GM04503 (cell line): ENCODE results near the gene HAO1.
A peak's percentile ranks its signal among the peaks of the same experiment; 100 is the strongest.

Experiments
- DNase-seq: peaks from one replicate; pipeline ENCODE4 v3.0.0-alpha.2; 2012; ENCODE audit warnings: low read depth

Gene HAO1

DNA sequence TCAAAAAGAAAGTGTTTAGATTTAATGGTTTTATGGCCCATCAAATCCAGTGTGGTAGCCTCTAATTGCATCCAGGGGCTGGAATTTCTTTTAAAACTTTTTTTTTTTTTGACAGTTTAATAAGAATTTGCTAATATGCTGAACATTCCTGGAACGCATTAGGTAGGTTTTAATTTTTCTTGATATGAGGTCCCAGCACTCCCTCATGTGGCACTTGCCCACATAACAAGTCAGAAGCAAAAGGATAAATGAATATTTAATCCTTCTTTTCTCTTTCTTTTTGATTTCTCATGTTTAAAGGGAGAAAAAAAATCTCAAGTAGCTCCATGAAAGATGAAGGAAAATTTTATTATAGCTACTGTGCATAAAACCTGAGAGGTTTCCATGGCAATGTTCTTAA lies 13.5 kb downstream of the HAO1 start:
- DNase-seq, result no peak

DNA sequence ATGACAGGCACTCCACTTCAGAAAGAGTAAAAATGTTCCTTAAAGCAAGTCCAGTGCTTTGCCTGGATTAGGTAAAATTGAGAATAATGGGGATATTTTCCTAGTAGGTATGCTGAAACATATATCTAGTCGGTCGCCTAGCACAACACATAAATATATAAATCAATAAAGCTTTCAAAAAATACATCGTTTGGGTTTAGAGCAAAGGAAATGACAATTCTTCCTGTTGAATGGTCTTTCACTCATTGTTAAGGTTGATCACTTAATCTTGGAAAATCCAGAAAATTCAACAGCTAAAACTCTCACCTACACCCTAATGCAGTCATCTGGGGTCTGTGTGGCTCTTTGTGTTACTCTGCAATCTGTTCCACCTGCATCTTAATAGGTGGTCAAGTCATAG lies 13.9 kb downstream of the HAO1 start:
- no peak for DNase-seq

DNA sequence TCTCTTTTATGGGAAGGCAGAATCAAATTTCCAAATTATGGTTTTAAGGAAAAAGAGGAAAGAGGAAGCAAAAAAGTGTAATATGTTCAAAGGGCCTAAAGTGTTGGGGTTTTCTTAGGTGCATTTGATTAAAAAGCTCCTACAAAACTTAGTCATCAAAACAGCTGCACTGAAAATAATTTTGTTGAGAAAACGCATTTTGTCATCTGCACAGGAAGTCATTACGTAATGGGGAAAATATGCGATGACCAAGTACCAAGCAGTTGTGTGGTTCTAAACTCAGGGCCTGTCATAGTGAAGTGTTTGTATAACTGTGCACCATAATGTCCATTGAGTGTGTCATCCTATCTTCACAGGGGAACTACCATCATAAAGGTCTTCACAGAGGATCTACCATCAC lies 15.6 kb downstream of the HAO1 start:
- DNase-seq, result peak; percentile 71

DNA sequence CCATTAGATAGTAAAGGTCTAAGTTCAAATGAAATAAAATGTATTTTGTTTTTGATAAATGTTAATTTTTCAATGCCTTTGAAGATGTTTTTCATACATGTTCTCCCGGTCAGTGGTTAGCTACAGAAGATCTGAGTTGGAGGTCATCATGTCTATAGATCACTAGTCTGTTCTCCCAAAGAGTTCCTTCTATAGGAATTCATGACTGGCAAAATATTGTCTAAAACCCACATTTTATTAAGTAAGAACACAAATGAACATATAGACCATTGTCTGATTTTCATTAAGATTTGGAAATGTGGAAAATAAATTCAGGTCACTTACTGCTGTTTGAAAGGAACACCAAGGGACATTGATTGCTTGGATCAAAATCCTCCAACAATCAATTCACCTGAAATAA lies 23.6 kb downstream of the HAO1 start:
- no peak for DNase-seq

DNA sequence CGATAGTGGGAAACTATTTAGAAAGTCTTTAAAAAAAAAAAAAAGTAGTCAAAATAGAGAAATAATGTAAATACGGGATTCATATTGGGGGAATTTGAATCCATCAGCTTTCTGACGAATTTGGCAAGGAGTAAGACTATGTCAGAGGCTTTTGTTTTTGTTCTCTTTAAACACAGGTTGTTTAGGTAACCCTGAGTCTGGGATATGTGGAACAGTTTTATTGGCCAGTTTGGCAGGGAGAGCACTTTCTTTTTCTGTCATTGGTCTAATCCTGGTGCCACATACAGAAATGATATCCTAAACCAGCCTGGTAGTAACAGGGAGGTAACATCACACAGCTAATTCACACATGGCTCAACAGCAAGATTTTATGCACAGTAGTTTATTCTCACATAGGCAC lies 27.7 kb downstream of the HAO1 start:
- no peak for DNase-seq

DNA sequence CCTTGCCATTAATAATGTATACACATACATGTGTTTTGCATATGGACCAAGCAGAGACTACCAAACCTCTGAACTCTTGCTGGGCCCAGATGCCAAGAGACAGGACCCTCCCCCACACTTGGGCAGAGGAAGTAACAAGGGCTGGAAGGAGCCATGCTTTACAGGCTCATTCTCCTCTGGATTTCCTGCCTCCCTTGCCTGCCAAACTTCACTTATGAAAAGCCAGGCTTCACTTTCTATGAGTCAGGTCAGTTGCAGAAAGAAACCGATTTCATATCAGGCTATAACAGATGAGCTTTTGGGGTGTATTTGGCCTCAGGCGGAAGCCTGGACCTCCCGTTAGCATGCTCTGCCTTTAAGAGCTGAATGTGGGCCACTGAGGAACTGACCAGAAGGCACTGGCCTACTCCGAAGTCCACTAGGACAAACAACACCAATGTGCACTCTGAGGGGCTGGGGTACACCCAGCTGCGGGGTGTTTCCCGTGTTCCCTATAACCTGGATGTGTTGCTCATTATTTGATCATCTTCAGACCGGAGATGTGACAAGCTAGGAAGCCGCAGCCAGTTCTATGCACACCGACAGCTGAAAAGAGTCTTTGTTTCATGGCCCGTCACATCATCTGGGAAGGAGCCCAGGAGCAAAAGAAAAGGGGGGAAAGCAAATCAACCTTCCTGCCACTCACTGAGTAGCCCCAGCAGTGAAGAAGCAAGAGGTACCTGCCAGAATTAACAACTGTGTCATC lies 28.5 kb downstream of the HAO1 start:
- DNase-seq, result no peak

DNA sequence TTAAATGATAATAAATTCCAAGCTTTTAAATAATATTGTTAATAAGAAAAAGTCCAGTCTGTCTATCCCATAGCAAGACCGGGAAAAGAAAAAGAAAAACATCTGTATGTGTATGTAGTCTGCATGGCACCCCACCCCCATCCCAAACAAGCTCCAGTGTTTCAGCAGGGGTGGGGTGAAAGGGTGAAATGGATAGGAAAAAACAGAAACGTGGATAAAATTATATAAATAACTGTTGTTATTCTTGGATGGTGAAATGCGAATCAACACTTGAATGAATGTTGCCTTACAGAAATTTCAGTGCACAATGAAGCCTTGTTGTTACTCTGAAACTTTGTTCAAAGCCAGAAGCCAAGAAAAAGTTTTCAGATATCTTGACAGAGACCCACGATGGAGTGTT lies 31.4 kb downstream of the HAO1 start:
- DNase-seq, result no peak

DNA sequence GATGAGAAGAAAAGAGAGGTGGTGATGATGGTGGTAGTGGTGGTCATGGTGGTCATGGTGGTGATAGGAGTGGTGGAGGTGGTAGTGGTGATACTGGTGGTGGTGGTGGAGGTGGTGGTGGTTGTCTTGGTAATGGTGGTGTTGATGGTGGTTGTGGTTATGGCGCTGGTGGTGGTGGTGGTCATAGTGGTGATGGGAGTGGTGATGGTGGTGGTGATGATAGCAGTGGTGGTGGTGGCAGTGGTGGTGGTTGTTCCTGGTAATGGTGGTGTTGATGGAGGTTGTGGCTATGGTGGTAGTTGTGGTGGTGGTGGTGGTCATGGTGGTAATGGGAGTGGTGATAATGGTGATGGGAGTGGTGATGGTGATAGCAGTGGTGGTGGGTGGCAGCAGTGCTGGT lies 36.8 kb downstream of the HAO1 start:
- no peak for DNase-seq

DNA sequence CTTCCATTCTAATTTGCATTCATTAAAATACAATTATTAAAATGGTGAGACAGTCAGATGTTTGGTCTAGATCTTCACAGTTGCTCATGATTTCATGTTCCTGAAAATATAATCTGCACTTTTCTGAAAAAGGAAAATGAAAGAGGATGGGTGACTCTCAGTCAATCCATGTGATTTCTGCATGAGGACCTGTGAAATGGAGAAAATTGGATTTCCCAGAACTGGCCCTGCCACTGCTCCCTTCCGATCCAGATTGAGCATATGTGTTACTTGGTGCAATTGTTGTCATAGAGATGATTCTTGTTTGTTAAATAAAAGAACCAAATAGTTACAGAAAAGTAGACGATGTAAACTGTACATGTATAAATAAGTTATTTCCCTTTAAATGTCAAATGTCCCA lies 37.4 kb downstream of the HAO1 start:
- DNase-seq, result no peak

DNA sequence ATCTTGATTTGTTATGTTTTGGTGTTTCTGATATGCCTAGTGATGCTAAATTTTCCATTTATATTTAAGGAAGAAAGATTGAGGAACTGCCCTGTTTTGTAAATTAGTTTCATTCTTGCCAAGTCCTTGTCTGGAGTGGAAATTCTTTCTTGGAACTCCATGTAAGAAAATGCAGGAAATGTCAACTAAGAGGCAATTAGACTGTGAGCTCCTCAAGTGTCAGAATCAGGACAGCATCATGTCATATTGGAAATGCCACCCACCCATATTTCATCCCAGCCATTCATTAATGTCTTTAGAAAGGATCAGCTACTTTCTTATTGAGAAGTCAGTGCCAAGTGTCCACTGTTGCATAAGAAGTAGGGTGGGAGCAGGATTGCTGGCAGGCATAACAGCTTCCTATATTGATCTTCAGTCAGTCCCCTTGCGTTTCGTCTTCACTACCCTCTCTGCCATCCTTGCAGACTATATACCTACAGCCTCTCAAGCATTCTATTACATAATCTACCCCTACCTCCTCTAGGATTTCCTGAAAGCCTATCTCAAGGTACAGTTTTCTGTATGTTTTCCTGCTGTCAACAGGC lies 42.4 kb downstream of the HAO1 start:
- no peak for DNase-seq

DNA sequence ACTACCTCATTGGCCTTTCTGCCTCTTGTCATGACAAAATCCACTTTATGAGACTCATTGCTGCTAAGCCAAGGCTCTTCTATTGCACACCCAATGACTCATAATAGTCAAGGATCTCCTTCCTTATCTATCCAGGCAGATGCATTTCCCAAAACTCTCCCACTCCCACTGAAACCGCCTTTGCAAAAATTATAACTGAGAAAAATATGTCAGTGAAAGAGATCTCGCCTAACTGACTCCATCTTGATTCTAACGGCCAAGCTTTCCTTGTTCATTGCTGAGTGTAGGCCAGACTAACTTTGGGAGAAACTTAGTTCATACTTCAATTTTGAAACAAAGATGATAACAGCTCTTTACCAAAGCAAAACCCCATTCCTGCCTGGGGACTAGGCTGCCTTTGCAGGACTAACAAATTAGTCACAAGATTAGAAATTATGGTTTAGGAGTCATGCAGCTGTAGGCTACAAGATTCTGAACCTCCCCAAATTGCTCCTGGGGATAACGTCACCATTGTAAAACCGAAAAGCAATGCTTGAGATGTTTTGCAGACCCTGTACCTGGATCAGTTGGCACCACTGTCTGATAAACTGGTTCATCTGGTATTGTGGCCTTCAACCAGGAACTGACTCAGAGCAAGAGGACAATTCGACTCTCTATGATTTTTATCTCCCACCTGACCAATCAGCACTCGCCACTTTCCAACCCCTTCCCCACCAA lies 47.1 kb downstream of the HAO1 start:
- DNase-seq, result no peak

DNA sequence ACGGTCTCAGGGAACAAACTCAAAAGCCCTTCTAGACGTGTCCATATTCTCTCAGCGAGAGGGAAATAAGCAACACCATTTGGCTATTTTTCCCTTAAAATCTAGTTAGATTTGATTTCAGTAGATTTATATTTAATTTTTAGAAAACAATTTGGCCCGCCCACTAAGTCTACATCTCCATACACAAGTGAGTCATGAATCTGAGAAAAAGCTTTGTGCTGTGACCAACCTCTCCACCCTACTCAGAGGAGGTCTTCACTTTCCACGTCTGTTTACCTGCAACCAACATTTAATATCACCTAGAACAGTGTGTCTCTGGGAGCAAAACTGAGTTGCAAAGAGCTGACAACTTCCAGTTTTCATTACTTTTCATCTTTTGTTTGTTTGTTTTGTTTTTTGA lies 48.6 kb downstream of the HAO1 start:
- no peak for DNase-seq

DNA sequence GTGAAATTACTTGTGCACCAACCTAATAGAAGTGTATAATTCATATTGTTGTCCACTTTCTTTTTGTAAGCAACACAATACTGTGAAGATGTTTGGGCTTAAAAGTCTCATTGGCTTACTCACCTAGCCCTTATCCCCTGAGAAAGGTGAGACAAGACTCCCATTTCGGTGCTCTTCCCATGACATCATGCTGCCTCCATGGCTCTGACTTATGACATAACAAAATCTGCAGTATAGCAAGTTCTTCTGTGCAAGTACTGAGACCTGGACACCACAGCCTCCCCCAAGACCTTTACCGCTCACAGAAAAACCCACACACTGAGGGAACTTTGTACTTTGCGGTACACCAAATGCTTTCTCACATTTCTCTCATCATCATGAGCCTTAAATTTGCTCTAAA lies 50.5 kb downstream of the HAO1 start:
- DNase-seq, result no peak

DNA sequence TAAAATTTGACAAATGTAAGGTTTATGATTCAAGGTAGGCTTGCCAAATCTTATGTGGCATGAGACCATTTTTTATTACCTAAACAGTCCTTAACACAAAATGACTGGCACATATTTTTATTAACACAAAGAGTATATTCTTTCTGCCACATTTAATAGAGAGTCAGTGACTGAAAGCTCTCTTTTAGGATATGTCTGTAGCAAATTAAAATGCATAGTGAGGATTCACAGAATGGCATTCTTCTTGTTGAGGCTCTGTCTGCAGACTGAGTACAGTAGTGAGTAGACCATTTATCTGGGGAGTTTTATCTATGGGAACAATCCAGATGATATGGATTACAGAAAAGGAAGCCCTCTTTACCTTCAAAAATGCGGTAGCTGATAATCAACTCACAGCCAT lies 56.5 kb downstream of the HAO1 start:
- no peak for DNase-seq

DNA sequence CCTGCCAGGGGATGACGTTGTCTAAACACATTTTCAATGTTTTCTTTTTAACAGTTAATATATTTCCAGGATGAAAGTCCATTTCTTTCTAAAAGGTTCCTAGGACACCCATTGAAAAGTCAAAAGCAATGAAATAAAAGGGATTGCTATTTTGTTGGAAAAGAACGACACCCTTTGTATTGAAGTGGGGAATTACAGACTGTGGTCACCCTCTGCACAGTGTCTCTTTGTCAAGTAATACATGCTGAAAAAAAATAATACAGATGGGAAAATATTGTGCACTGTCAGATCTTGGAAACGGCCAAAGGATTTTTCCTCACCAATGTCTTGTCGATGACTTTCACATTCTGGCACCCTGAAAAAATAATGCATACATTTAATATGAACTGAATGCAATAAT lies 56.9 kb downstream of the HAO1 start:
- DNase-seq, result no peak

DNA sequence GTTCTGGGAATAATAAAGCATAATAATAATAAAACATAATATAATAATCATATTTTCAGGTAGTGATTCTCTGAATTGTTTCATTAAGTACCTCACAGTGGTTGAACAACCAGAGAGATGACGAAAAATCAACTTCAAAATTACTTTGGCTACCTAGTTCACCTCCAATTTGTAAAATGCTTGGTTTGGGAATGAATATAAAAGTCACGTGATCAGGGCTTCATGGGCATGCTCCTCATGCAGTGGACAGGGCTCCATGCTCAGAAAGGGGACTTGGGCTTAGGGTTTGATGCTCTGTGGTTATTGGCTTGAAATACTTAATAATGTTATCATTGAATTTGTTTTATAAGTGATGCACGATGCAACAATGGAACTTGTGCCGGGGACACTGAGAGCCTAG lies 58.2 kb downstream of the HAO1 start:
- DNase-seq, result no peak

DNA sequence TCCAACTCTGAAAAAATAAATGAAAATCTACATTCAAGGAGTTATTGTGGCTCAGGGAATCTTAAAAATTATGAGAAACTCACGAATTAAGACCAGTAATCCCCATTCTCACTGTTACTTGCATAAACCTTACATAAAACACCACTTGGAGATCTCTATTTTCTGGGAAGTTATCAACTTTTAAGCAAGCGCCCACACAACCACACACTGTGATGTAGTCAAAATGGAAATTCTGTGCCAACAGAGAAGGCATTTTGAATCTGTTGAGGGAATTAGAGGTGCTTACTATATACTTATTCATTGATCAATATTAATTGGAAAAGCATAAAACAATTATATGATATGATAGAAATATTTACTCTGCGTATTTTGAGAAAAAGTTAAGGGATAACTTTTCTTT lies 58.7 kb downstream of the HAO1 start:
- no peak for DNase-seq

DNA sequence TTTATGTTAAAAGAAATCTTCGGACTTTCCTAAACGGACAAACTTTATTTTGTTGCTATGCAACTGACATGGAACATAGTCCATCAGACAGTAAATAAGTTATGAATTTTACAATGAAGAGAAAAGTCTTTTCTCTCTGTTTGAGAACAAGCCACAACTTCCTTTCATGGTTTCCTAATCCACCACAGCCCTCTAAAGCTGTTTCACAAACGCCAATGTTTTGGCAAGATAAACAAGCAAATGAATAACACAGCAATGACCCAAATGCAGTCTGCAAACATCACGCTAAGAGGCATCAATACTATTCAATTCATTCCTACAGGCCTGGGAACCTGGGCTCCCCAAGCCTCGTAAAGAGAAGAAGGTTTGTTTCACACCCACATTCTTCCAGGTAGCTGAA lies 60.4 kb downstream of the HAO1 start:
- peak; percentile 24 for DNase-seq

DNA sequence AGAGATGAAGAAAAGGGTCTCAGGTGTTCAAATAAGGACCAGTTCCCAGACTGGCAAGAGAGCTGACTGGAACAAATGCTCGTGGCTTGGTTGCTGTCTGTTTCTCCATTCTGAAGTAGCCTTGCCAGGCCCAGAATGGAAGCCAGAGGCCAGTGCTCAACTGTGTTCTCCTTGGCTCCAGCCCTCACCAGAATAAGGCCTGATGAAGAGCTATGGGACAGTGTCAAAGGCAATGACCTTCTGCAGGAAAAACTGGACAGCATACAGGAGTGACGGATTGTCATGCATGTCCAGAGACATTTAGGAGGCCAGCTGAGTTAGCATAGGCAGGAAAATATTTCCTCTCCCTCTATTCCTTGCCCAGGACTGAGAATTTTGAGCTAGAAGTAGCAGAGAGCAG lies 72.2 kb downstream of the HAO1 start:
- no peak for DNase-seq

DNA sequence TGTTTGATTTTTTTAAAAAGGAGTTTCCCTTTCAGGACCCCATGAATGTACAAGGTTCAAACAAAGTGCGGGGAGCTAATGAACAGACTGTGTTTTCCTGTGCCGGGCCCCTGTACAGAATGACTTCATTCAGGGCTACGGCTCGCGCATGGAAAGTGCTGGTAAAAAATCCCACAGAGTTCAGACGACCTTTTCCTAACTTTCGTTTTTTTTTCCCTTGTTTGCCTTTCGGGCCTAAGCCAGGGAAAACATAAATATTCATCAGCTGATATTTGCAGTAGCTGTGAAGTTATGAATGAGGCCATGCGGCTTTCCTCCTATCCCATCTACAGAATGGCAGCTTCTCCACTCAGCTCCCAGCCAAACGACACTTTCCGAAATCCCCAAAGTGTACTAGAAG lies 74.0 kb downstream of the HAO1 start:
- DNase-seq, result no peak

DNA sequence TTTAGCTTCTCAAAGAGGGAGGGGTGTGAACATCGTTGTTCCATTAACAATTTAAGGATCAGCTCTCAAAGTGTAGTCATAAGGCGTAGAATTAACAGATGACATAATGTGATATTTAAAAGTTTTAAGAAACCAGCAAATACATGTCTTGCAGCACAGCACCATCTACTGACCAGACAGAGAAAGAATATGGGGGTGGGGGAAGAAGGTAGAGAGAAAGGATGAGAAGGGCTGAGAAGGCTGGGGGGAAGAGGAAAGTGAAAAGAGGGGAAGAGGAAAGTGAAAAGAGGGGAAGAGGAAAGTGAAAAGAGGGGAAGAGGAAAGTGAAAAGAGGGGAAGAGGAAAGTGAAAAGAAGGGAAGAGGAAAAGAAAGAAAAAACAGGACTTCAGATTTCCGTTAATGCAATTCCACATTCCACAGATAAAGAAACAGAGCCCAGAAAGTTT lies 80.9 kb downstream of the HAO1 start:
- DNase-seq, result no peak

DNA sequence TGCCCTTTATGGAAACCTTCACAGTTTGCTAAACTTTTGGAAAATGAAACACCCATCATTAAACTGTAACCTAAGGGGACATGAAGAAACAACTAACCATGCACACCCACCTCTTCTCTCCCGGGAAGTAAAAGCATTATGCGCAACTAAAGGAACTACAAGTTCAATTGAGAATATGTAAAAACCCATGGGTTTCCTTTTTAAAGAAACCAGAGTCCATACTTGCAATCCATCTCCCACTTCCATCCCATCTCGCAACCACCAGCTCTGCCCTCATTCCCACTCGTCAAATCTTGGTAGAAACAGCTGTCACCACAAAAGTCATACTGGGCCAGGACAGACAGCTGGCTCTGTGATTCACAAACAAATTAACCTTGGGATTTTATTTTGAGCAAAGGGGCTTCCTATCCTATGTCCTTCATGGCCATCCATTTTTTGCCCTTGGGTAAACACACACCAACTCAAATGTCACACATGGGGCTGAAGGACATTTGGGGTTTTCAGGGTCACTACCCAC lies 81.5 kb downstream of the HAO1 start:
- no peak for DNase-seq

DNA sequence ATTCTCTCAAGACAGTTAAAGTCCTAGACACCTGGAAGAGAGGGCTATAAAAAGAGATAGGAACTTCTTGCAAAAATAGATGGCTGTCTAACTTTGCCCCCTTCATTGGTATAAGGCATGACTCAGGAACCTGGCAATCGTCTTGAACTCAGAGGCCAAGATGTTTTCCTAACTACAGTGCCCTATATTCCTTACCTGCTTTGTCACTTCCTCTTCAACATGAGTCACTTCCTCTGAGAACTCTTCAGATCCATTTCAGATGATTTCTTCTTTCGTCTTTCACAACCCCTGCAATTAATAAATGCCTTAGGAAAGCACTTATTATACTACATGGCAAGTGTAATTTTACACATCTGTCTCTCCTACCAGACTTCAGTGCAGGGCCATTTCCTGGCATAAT lies 83.5 kb downstream of the HAO1 start:
- DNase-seq, result peak; percentile 18
